T-helper 1 cell (primary cell): Measurements from ENCODE around the gene BICRAL.
"Not testable (repeated sequence)": the region's sequence is repeated elsewhere in the genome, so short reads cannot be mapped to it uniquely, and the experiment has no call there.

Experiments
- DNase-seq, 5 donors: peaks; one replicate each; pipeline ENCODE4 v3.0.0-alpha.2; 2012 to 2020

BICRAL gene

DNA sequence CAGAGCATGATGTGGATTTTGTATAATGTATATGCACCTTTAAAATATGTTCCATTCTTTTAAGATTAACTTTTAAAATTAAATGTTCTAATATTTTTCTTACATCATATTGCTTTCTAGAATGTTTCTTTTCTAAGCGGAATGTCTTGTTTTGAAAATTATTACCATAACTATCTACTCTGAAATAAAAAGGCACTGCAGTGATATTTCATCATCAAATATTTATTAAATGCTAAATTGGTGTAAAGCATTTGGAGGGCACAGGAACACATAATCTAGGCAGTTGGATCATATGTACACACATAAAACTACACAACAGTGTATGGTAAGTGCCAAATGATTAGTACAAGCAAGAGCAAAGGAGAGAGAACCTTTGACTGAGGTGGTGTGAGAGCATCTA lies 13.8 kb downstream of the BICRAL start:
- DNase-seq: no peak

DNA sequence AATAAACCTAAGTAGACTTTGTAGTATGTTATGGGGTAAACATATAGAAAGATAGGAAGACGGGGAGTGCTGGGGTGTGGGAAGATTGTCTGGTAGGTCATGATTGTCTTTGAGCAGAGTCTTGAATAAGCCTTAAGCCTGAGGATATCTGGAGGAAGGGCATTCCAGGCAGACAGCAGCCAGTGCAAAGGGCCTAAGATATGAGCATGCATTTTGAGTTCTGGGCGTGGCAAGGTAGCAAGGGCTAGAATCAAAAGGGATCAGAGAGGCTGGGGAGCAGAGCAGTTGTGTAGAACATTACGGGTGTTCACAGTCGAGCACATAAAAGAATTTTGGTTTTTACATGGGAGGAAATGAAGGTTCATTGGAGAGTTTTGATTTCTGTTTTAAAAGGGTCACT lies 14.3 kb downstream of the BICRAL start:
- no peak for DNase-seq

DNA sequence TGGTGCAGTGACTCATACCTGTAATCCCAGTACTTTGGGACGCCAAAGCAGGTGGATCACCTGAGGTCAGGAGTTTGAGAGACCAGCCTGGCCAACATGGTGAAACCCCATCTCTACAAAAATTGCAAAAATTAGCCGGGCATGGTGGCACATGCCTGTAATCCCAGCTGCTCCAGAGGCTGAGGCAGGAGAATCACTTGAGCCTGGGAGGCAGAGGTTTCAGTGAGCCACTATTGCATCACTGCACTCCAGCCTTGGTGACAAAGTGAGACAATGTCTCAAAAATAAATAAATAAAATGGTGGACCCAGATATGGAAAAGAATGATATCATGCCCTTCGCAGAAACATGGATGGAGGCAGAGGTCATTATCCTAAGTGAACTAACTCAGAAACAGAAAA lies 15.8 kb downstream of the BICRAL start:
- DNase-seq: not testable (repeated sequence)

DNA sequence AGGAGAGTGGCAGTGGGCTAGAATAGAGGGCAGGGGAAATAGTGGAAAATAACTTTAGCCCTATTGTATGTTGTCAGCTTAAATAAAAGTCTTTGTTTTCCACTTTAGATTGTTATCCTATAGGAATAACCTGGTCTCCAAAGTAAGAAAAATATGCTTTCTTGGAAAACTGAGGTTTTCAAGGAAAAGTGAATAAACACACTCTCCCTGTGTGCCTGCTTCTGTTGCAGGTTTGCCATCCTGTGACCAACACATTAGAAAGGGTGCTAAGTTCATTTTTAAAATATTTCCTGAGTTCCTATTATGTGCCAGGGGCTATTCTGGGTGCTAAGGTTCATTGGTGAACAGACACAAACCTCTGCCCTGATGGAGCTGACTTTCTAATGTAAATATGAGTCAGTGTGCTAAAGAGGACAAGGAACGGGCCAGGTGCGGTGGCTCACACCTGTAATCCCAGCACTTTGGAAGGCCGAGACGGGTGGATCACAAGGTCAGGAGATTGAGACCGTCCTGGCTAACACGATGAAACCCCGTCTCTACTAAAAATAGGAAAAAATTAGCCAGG lies 23.5 kb downstream of the BICRAL start:
- DNase-seq: no peak

DNA sequence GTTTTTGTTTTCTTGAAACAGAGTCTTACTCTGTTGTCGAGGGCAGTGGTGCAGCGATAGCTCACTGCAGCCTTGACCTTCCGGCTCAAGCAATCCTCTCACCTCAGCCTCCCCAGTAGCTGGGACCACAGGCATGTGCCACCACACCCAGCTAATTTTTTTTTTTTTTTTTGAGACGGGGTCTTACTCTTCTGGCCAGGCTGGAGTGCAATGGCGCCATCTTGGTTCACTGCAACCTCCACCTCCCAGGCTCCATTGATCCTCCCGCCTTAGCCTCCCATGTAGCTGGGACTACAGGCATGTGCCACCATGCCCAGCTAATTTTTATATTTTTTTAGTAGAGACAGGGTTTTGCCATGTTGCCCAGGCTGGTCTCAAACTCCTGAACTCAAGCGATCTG lies 24.5 kb downstream of the BICRAL start:
- DNase-seq: not testable (repeated sequence)

DNA sequence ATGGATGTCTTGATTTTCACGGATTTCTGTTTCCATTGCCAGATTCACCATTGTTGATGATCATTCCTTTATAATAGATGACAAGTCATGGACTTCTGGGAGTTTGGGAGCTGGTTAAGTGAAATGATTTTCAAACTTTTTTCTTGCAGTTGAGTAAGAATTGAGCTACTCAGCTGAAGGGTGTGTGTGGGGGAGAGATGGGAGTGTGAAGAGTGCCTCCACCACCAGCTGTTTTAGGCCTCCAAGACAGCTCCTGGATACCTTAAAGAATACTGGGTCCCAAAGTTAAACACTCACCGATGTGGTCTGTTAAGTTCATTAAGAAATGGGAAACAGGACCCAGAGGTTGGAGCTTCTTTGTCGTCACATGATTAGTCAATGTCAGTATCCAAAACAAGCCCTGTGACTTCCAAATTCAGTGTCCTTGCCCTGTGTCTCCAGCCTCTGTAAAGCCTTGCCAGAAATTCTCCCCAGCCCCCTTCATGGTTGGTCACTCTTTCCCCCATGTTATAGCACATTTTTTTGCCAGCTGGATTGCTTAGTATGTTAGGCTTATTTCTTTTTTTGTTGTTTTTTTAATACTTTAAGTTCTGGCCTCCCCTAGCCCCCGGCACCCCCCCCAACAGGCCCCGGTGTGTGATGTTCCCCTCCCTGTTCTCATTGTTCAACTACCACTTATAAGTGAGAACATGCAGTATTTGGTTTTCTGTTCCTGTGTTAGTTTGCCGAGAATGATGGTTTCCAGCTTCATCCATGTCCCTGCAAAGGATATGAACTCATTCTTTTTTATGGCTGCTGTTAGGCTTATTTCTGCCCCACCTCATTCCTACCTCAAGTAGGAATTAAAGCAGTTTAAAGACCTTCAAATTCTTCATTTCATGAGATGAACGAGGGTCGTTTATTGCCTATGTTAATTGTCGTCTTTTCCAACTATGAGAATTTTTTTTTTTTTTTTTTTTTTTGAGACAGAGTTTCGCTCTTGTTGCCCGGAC lies 26.9 kb downstream of the BICRAL start:
- no peak for DNase-seq

DNA sequence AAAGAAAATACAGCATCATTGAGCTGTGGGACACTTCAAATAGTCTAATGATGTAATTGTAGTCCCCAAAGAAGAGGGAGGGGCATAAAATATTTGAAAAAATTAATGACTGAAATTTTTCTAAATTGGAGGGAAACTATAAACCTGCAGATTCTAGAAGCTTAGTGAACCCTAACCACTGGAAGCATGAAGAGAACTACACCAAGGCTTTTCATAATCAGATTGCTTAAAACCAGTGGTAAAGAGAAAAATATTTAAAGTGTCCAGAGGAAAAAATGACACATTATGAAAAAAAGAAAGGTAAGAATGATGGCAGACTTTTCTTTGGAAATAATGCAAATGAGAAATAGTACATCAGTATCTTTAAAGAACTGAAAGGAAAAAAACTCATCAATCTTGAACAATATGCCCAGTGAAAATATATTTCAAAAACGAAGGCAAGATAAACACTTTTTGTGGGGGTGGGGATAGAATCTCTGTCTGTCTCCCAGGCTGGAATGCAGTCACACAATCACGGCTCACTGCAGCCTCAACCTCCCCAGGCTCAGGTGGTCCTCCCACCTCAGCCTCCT lies 31.3 kb downstream of the BICRAL start:
- no peak for DNase-seq

DNA sequence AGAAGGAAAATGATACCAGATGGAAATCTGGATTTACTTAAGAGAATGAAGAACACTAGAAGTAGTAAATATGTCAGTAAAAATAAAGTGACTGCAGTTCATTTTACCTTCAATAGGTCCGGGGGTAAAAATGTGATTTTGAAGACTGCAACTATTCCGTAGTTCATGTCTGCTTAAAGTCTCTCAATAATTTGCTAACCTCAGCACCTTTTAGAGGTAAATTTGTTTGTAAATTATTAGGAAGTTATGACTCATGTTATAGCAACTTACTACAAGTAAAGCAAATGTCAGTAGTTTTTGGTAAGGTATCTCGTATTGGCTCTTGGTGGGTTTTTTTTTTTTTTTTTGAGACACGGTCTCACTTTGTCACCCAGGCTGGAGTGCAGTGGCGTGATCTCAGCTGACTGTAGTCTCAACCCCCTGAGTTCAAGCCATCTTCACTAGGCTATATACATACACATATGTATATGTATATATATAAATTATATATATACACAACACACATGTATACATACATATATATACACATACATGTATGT lies 32.1 kb downstream of the BICRAL start:
- no peak for DNase-seq

DNA sequence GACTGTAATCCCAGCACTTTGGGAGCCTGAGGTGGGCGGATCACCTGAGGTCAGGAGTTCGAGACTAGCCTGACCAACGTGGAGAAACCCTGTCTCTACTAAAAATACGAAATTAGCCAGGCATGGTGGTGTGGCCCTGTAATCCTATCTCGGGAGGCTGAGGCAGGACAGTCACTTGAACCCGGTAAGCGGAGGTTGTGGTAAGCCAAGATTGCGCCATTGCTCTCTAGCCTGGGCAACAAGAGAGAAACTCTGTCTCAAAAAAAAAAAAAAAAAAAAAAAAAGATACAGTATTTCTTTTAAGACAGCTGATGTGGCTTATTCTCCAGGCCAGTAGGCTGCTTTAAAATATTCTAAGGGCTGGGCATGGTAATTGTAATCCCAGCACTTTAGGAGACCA lies 33.9 kb downstream of the BICRAL start:
- DNase-seq: not testable (repeated sequence)

DNA sequence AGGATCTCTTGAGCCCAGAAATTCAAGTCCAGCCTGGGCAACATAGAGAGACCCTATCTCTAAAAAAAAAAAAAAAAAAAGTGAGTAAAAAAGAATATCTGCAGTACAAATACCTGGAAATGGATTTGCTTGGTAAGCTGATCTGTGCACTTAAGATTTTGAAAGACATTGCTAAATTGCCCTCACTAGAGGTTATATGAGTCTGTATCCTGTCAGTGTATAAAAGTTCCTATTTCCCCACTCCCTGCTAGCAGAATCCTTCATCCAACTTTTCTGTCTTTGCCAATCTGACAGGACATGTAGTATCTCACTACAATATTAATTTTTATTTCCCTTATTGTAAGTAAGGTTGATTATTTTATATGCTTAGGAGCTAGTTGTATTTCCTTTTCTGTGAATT lies 36.1 kb downstream of the BICRAL start:
- no peak for DNase-seq

DNA sequence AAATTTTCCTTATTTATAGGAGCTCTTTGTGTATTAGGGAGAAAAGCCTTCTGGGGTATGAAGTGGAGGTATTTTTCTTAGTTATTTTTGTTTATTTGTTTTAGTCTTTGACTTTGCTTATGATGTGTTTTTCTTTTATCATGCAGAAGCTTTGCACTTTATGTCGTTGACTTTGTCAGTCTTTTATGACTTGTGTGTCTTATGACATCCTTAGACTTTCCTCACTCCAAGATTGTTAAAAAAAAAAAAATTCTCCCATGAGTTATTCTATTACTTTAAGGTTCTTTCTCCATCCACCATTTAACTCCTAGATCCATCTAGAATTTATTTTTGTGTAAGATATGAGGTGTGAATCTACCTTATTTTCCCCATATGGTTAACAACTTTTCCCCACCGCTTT lies 36.6 kb downstream of the BICRAL start:
- no peak for DNase-seq

DNA sequence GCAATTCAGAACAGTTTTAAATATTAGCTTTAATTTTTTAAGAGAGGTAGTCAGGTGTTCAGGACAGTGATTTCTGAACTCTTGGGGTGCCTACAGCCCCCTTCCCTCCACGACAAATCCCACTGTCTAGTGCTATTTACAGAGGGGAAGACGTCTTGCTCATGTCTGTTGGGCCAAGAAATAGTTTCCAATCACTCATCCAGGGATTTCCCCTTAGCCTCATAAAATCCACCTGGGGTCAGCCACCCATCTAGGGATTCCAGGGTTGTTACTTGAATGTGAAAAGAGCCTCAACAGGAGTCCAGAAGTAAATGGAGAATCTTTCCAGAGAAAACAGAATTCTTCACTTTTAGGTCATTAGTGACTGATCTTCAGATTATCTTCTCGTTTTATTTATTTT lies 37.0 kb downstream of the BICRAL start:
- DNase-seq: no peak

DNA sequence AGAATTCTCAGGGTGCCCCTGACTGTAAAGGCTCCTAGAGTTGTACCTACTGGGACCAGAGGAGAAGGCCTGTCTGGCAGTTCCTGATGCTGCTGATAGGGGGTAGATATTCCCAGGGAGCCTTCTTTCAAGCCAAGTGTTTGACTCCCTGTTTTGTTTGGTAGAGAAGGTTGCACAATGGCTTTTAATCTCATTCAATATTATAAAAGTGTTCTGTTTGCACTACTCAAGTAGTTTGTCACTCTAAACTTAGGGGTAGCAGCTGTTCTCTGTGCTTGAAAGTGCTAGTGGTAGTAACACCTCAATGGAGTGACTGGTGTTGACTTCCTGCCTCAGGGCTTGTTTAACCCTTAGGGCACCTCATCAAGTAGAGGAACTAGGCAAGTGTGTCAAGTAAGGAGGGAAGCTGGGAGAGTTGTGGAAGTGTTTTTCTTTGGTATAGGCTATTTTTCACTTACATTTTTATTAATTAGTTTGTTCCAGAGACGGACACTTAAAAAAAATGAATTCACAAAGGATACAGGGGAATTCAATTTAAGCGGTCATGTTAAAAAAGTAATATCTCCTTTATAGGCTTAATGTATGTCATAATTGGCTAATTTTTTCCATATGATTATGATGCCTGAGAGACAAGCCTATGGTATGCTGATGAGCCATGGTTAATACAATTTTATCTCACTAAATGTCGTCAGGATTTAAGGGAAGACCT lies 38.1 kb downstream of the BICRAL start:
- peak in 1 of 5 donors; percentile 13 for DNase-seq

DNA sequence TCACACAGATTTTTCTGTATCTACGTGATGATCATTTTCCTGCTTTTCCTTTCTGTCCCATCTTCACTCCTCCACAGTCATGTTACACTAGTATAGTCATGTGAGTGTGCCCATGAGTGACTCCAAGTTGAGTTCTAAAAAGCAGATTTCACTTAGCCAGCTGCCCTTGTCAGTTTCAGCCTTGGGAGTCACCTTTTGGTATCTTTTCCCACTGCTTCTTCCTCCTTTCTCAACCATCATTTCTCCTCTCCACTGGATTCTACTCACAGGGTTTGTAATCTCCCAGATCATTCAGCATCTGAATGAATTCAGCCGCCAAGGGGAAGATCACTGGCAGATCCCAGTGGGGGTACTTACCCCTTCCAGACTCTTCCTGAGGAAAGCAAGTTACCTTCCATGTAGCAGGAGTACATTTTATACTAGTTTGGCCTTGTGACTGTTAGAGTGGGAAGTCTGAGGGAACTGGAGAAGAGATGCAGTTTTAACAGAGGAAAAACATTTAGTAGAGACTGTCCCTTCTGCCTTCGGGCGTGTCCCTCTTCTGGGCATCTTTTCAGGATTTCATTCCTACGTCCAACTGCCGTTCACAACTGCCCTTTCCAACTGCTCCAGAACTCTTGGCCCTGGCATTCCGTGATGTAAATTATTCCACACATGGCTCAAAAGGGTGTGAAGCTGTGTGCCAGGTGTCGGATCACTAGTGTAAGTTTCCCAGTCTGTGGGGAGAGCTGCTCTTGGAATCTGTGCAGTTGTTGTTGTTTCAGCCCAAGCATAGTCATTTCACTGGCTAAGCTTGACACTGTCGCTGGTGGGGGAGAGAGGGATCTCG lies 38.9 kb downstream of the BICRAL start:
- DNase-seq: no peak

DNA sequence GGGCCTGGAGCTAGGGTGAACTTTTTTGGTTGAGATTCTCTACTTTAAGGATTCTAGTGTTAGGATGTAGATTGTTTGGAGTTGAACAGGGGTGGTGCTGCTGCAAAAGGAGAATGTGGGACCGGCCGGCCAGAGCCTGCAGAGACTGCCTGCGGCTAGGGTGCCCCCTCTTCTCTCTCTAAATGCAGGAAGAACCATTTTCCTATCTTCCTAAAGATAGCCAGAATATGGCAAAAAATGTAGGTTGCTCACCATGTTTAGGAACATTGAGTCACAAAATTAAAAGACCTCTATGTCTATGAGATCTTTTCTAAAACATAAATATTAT lies 39.5 kb downstream of the BICRAL start:
- no peak for DNase-seq

DNA sequence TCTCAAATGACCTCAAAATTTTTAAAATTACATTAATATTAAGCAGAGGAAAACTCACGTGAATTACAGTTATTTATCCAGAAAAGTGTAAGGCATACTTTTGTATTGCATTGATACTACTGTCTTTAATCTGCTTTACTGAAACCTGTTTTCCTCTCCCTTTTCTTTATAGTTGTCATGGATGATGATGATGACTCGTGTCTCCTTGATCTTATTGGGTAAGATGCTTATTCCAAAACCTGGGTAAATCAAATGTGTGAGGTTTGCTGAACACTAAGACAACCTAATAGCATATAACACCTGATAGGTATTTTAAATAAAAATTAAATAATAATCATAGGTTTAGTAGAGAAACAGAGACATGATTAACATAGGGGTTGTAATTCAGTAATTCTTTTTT lies 40.0 kb downstream of the BICRAL start:
- DNase-seq: no peak

DNA sequence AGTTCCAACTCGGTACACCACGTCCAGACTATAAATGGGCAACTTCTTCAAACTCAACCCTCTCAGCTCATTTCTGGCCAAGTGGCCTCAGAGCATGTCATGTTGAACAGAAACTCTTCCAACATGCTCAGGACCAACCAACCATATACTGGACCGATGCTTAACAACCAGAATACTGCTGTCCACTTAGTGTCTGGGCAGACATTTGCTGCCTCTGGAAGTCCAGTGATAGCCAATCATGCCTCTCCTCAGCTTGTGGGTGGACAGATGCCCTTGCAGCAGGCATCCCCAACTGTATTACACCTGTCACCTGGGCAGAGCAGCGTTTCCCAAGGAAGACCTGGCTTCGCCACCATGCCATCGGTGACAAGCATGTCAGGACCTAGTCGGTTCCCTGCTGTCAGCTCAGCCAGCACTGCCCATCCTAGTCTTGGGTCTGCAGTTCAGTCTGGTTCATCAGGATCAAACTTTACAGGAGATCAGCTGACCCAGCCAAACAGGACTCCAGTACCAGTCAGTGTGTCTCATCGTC lies 47.8 kb downstream of the BICRAL start:
- no peak for DNase-seq

DNA sequence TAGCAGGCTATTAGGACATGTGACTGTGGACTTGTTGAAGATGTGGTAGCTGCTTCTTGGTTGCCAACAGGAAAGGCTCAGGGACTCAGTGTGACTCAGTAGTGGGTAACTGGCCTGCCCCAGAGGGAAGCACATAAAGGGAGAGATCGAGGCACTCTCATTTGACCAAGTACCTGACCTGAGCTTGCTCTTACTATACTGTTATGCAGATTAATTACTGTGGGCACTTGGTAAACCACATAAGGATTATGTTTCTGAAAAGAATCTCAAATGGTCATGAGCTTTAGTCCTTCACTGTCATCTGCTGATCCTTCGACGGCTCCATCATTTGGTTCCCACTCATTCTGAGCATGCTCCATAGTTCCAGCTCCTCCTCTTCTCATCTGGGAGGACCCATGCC lies 49.4 kb downstream of the BICRAL start:
- DNase-seq: no peak

DNA sequence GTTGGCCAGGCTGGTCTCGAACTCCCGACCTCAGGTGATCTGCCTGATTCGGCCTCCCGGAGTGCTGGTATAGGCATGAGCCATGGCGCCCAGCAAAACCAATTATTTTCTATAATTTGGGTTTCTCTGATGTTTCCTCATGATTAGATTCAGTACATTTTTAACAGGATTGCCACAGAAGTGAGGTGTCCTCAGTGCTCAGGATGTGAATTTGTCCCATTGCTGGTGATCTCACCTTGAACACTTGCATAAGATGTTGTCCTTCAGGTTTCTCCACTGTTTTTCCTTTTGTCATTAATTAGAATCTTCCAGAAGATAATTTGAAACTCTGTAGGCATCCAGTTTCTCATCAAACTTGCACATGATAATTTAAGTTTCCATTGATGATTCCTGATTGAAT lies 52.2 kb downstream of the BICRAL start:
- DNase-seq: no peak

DNA sequence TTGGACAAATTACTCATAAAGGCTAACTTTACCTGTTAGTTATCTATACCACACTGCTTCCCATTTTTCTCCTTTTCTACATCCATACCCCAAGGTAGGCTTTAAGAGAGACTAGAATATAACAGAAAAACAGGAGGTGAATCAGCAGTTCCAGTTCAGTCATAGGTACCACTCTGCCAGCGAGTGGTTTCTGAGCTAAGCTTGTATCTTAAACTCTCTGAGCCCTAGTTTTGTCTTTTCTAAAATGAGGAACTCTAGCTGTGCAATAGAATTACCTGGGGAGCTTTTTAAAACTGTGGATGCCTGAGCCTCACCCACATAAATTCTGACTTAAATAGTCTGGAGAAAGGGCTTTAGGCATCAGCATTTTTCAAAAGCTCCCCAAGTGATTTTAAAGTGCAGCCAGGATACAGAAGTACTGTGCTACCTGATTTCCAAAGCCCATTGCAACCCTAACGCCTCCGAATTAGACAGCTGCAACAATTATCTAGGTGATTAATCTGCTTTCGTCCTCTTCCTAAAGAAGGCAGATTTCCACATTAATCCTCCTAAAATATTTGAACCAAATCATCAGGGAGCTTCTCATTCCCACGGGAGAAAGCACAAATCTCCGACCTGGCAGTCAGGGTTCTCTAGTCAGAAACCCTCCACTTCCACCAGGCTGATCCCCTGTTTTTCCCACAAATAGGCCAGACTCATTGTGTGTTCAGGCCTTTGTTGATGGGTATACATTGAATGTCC lies 60.2 kb downstream of the BICRAL start:
- DNase-seq: no peak

DNA sequence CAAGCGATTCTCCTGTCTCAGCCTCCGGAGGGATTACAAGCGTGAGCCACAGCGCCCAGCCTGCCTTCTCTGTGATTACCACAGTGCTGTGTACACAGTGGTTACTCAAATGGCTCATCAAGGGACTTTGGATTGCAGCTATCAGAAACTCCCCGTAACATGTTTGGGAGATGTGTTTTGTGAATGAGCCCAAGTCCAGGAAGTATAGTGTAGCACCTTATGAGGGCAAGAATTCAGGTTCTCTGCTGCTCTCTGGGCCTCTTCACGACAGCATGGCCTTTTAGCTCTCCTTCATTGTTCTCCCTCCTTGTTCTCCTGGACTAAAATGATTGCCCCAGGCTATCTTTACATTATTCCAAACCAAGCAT lies 63.5 kb downstream of the BICRAL start:
- DNase-seq: no peak
